Measurements from ENCODE around the gene ATCAY.

DNA sequence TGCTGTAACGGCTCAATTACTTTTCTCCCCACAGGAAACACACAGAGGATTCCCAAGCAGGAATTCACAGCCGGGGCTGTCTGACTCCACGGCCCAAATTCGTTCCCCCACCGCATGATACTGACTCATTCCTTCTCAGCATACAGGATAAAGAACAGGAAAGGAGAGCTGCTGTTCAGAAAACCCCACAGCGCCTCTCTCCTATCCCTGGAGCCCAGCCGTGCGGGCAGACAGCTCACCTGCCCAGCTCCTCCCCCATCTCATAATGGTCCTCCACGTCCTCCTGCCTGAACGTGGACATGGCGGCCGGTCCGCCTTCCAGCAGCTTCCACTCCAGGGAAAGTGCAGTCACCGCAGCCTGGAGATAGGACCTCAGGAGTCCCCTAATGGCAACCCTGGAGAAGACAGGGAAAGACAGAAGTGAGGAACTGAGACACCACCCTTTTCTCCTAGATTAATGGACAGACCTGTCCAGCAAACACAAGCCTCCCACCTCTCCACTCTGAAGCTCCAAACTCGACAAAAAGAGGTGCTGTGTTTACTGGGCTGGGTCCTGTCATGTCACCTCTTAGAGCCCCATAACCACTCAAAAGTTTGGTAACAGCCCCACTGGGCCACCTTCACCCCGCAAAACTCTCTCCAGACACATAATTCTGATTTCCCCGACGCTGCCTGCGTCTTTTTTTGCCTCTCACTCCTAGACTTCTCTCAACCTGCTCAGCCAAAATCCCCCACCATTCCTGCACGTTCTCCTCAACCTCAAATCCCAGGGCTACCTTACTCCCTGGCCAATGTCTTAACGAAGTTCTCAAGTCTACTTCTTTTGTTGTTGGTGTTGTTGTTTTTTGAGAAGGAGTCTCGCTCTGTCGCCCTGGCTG lies 89.2 kb downstream of the ATCAY start:
- TF ChIP-seq, protein P1, sequence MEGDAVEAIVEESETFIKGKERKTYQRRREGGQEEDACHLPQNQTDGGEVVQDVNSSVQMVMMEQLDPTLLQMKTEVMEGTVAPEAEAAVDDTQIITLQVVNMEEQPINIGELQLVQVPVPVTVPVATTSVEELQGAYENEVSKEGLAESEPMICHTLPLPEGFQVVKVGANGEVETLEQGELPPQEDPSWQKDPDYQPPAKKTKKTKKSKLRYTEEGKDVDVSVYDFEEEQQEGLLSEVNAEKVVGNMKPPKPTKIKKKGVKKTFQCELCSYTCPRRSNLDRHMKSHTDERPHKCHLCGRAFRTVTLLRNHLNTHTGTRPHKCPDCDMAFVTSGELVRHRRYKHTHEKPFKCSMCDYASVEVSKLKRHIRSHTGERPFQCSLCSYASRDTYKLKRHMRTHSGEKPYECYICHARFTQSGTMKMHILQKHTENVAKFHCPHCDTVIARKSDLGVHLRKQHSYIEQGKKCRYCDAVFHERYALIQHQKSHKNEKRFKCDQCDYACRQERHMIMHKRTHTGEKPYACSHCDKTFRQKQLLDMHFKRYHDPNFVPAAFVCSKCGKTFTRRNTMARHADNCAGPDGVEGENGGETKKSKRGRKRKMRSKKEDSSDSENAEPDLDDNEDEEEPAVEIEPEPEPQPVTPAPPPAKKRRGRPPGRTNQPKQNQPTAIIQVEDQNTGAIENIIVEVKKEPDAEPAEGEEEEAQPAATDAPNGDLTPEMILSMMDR (IDR thresholded peaks at IDR 0.05; ENCODE audit: low read depth, low read length, poor library complexity, severe bottlenecking) = no peak
- TF ChIP-seq EZH2phosphoT487 (IDR thresholded peaks at IDR 0.05; ENCODE audit: borderline replicate concordance, low read length) = no peak

Data from DOHH2 (cell line).